GM21786 (cell line): ENCODE data around the gene RHOXF2.
"Not testable (repeated sequence)": the region's sequence is repeated elsewhere in the genome, so short reads cannot be mapped to it uniquely, and the experiment has no call there.

Source experiments
- ATAC-seq: cut with Tn5 transposase; IDR thresholded peaks from one replicate; pipeline ENCODE4 v1.9.1; 2021; ENCODE audit not compliant: unreplicated experiment

RHOXF2 gene

GRCh38 chrX:120196626-120197283, 38.3 kb downstream of the RHOXF2 start:
- ATAC-seq = not testable (repeated sequence)

- no peak for ATAC-seq
These were observed 42.4 kb downstream of the RHOXF2 start for GRCh38 chrX:120200851-120201250.

GRCh38 chrX:120205816-120206753, 47.7 kb downstream of the RHOXF2 start:
- ATAC-seq = no peak

GRCh38 chrX:120207009-120207605, 48.7 kb downstream of the RHOXF2 start:
- no peak for ATAC-seq

GRCh38 chrX:120213438-120214265, 55.2 kb downstream of the RHOXF2 start:
- peak; percentile 78 for ATAC-seq
